Gastrocnemius medialis (tissue), 4 donors: ENCODE data around the gene PTPN22.

Source experiments
- CTCF ChIP-seq, 5 experiments: fragments of 450-650 bp in 3 of 5; fragments of 200-600 bp in 2 of 5; sonication (generic) in 2 of 5; IDR thresholded peaks in 4 of 5; conservative IDR thresholded peaks in 1 of 5; 1 replicate in 4 of 5; 2 replicates in 1 of 5; pipeline ENCODE4 v1.5.1; 2016 to 2019; ENCODE audit warnings: antibody characterized with exemption in 5 of 5, mild to moderate bottlenecking in 3 of 5, moderate library complexity in 3 of 5
- POLR2A ChIP-seq, 2 donors: fragments of 450-650 bp; IDR thresholded peaks; one replicate each; pipeline ENCODE4 v1.6.1; 2017; ENCODE audit warnings: antibody characterized with exemption in 2 of 2, mild to moderate bottlenecking in 2 of 2, moderate library complexity in 2 of 2

DNA sequence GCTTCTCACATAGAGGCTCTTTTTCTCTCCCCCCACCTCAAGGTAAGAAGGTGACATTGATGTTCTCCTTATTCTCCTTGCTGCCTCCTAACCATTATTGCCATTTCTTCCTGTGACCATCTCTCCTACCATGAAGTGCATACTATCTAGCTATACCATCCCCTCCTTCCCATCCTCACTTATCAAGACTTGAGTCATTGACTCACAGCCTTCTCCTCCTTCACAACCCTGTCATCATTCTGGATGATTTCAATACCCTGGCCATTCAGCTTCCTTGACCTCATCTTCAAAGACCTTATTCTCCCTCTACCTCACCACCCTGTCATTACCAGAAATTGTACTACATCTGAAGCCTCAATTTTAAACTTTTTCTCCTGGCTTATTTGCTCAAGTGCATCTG lies 46.7 kb upstream of the PTPN22 start:
- TF ChIP-seq POLR2A (IDR thresholded peaks at IDR 0.05) (no peak), CTCF (IDR thresholded peaks at IDR 0.05 in 4 of 5, conservative IDR thresholded peaks at IDR 0.05 in 1 of 5) (no peak)
